ENCODE data around the gene CEP112. TPM values are rescaled to one million over a fixed set of nuclear protein-coding genes. Genes with fewer than 3 reads are reported as not detected.

Gene CEP112
- total and polyA plus RNA-seq, 4 donors = 1.1 to 4.9 (median 1.4) TPM

DNA sequence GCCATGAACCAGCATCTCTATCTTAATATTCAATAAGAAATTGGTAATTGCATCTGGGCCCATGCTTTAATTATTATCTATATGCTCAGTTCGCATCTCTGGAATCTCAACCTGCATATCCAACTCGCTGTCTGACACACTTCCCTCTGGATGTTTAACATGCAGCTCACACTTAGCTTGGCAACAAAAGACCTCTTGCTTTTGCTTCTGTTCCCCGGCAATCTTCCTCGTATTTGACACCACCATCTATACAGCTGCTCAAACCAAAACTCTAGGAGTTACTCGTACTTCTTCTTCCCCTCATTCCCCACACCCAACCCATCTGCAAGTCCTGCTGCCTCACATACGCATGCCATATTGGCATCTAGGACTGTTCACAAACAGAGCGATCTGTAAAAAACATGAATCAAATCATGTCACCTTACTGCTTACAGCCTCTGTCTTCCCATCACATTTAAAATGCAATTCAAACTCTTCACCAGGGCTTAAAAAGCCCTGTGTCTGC, 300.6 kb downstream of the CEP112 start (continued):
- TF ChIP-seq, protein P1, sequence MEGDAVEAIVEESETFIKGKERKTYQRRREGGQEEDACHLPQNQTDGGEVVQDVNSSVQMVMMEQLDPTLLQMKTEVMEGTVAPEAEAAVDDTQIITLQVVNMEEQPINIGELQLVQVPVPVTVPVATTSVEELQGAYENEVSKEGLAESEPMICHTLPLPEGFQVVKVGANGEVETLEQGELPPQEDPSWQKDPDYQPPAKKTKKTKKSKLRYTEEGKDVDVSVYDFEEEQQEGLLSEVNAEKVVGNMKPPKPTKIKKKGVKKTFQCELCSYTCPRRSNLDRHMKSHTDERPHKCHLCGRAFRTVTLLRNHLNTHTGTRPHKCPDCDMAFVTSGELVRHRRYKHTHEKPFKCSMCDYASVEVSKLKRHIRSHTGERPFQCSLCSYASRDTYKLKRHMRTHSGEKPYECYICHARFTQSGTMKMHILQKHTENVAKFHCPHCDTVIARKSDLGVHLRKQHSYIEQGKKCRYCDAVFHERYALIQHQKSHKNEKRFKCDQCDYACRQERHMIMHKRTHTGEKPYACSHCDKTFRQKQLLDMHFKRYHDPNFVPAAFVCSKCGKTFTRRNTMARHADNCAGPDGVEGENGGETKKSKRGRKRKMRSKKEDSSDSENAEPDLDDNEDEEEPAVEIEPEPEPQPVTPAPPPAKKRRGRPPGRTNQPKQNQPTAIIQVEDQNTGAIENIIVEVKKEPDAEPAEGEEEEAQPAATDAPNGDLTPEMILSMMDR (IDR thresholded peaks at IDR 0.05; ENCODE audit: low read depth, low read length, missing input control) = no peak
- TF ChIP-seq, protein P2, sequence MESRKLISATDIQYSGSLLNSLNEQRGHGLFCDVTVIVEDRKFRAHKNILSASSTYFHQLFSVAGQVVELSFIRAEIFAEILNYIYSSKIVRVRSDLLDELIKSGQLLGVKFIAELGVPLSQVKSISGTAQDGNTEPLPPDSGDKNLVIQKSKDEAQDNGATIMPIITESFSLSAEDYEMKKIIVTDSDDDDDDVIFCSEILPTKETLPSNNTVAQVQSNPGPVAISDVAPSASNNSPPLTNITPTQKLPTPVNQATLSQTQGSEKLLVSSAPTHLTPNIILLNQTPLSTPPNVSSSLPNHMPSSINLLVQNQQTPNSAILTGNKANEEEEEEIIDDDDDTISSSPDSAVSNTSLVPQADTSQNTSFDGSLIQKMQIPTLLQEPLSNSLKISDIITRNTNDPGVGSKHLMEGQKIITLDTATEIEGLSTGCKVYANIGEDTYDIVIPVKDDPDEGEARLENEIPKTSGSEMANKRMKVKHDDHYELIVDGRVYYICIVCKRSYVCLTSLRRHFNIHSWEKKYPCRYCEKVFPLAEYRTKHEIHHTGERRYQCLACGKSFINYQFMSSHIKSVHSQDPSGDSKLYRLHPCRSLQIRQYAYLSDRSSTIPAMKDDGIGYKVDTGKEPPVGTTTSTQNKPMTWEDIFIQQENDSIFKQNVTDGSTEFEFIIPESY (IDR thresholded peaks at IDR 0.05) = no peak
- no peak for TF ChIP-seq RAD21 (IDR thresholded peaks at IDR 0.05)

DNA sequence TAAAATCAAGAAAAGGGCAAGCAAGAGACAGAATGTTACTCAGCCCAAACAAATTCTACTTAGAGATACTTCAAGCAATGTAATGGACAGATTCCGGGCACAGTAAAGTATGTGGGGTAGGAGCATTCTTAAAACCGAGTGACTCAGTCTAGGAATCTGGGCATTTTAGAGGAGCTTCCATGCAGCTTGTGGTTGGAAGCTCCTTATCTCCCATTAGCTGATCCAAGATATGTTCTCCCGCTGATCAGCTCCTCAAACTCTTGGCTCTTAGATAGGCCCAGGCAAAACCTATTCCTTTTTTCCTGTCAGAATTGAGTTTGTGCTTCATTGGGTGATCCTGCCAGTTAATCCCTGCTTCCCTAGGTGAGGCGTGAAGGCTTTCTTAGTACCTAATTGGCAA, 303.3 kb downstream of the CEP112 start:
- no peak for DNase-seq (ENCODE audit: low spot score)
- 89% methylated on average over 4 of the region's 4 CpGs for WGBS
- no peaks in the 10 kb centered on the region for H3K9me3 ChIP-seq (ENCODE audit: control insufficient read depth in 4 of 4, low read length in 3 of 4)
- H3K27me3 ChIP-seq (ENCODE audit: control insufficient read depth in 4 of 4, insufficient read depth in 4 of 4, low read length in 3 of 4) = no peaks in the 10 kb centered on the region
- TF ChIP-seq, protein P3, sequence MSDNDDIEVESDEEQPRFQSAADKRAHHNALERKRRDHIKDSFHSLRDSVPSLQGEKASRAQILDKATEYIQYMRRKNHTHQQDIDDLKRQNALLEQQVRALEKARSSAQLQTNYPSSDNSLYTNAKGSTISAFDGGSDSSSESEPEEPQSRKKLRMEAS (IDR thresholded peaks at IDR 0.05) = no peak
- TF ChIP-seq TAF1 (conservative IDR thresholded peaks at IDR 0.05) (no peak), JUND (IDR thresholded peaks at IDR 0.05) (no peak)
- H3K9ac ChIP-seq (ENCODE audit: low read depth in 1 of 2, low read length in 2 of 2) = no peak overlapping the region
- H3K27ac ChIP-seq (ENCODE audit: low read depth in 1 of 2, low read length in 2 of 2) = no peak overlapping the region
- no peak overlapping the region for H3K4me3 ChIP-seq (ENCODE audit: low read depth in 1 of 3, low read length in 3 of 3)
- H3K36me3 ChIP-seq (ENCODE audit: control insufficient read depth in 4 of 4, insufficient read depth in 3 of 4, low read depth in 1 of 4, low read length in 3 of 4) = no peaks in the 10 kb centered on the region
- H3K4me1 ChIP-seq (ENCODE audit: control insufficient read depth in 4 of 4, insufficient read depth in 4 of 4, low read length in 3 of 4) = no peaks in the 10 kb centered on the region

DNA sequence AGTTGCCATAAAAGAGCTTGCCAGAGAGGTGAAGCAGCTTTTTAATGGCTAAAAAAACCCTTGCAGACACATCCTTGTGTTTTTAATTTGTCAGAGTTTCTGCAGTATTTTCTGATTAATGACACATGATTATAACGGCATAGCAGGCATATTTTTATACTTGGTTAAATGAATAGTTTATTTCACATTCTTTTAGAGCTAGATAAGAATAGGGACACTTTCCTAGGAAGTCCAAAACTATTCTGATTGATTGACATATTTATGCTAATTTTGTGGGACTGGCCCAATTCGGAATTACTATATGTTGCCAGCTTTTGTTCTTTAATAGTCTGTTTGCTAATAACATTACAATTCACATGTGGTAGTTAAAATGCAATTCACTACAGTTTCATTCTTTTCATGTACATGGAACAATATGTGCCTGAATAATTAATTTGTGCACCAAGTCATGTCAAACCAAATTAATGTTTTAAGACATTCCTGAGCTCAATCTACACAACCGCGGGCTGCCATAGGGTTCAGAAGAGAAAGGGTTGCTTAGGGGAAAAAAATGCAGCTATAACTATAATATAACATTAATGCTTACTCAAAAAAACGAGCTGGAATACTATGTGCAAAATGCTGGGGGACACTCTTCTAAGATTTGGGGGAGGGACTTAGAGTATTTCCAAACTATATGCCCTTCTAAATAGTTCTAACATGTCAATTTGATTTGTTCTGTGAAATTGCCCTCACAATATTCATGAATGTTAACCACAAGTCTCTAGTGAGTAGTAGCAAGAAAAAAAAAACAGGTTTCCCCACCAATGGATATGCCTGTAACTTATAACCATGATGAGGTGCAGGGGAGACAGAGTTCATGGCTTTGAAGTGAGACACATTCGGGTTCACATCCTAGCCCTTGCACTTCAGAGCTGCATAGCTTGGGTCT, 305.4 kb downstream of the CEP112 start:
- H3K36me3 ChIP-seq (ENCODE audit: control insufficient read depth in 4 of 4, insufficient read depth in 3 of 4, low read depth in 1 of 4, low read length in 3 of 4) = no peaks in the 10 kb centered on the region
- H3K27ac ChIP-seq (ENCODE audit: low read depth in 1 of 2, low read length in 2 of 2) = no peak overlapping the region
- 84% methylated on average over 6 of the region's 6 CpGs for WGBS
- DNase-seq (ENCODE audit: low spot score) = no peak
- no peaks in the 10 kb centered on the region for H3K27me3 ChIP-seq (ENCODE audit: control insufficient read depth in 4 of 4, insufficient read depth in 4 of 4, low read length in 3 of 4)
- no peak overlapping the region for H3K4me3 ChIP-seq (ENCODE audit: low read depth in 1 of 3, low read length in 3 of 3)
- no peaks in the 10 kb centered on the region for H3K4me1 ChIP-seq (ENCODE audit: control insufficient read depth in 4 of 4, insufficient read depth in 4 of 4, low read length in 3 of 4)
- no peak overlapping the region for H3K9ac ChIP-seq (ENCODE audit: low read depth in 1 of 2, low read length in 2 of 2)
- H3K9me3 ChIP-seq (ENCODE audit: control insufficient read depth in 4 of 4, low read length in 3 of 4) = no peaks in the 10 kb centered on the region
- TF ChIP-seq RAD21 (IDR thresholded peaks at IDR 0.05) (no peak), HNF4G (IDR thresholded peaks at IDR 0.05) (no peak), FOXA1 (IDR thresholded peaks at IDR 0.05) (no peak), NR2F2 (IDR thresholded peaks at IDR 0.05) (no peak), GABPA (IDR thresholded peaks at IDR 0.05 in 1 of 2, conservative IDR thresholded peaks at IDR 0.05 in 1 of 2) (no peak), JUND (IDR thresholded peaks at IDR 0.05) (no peak), YY1 (IDR thresholded peaks at IDR 0.05) (no peak), FOXA2 (IDR thresholded peaks at IDR 0.05) (no peak), TAF1 (conservative IDR thresholded peaks at IDR 0.05) (no peak)
- TF ChIP-seq, protein P4, sequence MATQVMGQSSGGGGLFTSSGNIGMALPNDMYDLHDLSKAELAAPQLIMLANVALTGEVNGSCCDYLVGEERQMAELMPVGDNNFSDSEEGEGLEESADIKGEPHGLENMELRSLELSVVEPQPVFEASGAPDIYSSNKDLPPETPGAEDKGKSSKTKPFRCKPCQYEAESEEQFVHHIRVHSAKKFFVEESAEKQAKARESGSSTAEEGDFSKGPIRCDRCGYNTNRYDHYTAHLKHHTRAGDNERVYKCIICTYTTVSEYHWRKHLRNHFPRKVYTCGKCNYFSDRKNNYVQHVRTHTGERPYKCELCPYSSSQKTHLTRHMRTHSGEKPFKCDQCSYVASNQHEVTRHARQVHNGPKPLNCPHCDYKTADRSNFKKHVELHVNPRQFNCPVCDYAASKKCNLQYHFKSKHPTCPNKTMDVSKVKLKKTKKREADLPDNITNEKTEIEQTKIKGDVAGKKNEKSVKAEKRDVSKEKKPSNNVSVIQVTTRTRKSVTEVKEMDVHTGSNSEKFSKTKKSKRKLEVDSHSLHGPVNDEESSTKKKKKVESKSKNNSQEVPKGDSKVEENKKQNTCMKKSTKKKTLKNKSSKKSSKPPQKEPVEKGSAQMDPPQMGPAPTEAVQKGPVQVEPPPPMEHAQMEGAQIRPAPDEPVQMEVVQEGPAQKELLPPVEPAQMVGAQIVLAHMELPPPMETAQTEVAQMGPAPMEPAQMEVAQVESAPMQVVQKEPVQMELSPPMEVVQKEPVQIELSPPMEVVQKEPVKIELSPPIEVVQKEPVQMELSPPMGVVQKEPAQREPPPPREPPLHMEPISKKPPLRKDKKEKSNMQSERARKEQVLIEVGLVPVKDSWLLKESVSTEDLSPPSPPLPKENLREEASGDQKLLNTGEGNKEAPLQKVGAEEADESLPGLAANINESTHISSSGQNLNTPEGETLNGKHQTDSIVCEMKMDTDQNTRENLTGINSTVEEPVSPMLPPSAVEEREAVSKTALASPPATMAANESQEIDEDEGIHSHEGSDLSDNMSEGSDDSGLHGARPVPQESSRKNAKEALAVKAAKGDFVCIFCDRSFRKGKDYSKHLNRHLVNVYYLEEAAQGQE (IDR thresholded peaks at IDR 0.05) = no peak
- TF ChIP-seq, protein P3 (IDR thresholded peaks at IDR 0.05) = no peak
- TF ChIP-seq, protein P1 (IDR thresholded peaks at IDR 0.05; ENCODE audit: low read depth, low read length, missing input control) = no peak
- TF ChIP-seq, protein P5, sequence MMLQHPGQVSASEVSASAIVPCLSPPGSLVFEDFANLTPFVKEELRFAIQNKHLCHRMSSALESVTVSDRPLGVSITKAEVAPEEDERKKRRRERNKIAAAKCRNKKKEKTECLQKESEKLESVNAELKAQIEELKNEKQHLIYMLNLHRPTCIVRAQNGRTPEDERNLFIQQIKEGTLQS (IDR thresholded peaks at IDR 0.05) = no peak
- TF ChIP-seq, protein P2 (IDR thresholded peaks at IDR 0.05) = no peak

All from liver (tissue), 9 donors.